GM19395 (cell line): ENCODE data around the gene THAP9.
"Not testable (repeated sequence)": the region's sequence is repeated elsewhere in the genome, so short reads cannot be mapped to it uniquely, and the experiment has no call there.

Experiments
- ATAC-seq: cut with Tn5 transposase; IDR thresholded peaks from one replicate; pipeline ENCODE4 v1.9.1; 2021; ENCODE audit warnings: mild to moderate bottlenecking, moderate library complexity; ENCODE audit not compliant: unreplicated experiment

THAP9 gene, protein sequence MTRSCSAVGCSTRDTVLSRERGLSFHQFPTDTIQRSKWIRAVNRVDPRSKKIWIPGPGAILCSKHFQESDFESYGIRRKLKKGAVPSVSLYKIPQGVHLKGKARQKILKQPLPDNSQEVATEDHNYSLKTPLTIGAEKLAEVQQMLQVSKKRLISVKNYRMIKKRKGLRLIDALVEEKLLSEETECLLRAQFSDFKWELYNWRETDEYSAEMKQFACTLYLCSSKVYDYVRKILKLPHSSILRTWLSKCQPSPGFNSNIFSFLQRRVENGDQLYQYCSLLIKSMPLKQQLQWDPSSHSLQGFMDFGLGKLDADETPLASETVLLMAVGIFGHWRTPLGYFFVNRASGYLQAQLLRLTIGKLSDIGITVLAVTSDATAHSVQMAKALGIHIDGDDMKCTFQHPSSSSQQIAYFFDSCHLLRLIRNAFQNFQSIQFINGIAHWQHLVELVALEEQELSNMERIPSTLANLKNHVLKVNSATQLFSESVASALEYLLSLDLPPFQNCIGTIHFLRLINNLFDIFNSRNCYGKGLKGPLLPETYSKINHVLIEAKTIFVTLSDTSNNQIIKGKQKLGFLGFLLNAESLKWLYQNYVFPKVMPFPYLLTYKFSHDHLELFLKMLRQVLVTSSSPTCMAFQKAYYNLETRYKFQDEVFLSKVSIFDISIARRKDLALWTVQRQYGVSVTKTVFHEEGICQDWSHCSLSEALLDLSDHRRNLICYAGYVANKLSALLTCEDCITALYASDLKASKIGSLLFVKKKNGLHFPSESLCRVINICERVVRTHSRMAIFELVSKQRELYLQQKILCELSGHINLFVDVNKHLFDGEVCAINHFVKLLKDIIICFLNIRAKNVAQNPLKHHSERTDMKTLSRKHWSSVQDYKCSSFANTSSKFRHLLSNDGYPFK

DNA sequence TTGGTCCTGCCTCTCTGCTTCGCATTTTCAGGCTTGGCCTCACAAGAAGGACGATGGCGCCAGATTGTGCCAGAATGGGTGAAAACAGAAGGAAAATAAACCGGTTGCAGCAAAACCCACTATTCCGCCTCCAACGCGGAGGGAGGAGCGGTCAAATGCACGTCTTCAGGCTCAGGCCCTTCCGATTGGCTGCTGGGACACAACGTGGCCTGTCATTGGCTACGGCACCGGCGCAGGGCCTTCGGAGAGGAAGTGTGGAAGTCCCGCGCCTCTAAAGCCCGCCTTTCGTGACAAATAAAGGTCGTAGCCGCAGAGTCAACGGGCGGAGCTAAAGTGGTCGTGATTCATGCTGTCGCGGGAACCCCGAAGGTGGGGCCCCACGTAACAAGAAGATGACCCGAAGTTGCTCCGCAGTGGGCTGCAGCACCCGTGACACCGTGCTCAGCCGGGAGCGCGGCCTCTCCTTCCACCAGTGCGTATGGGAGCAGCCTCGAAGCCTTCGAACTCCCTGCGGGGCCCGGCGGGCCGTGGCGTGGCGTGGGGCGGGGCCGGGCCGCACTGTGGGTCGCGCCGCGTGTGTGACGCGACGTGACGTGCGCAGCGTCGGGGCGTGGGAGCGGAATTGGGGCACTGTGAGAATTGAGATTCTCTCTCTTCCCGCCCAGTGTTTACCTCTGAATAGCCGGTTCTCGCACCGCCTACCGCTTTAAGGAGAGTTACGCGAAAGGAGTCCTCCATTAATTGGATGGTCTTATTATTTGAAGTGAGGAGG lies at the start of gene THAP9:
THAP9 (plus strand) TSS at position 325 of the 772 bp plus-strand sequence; CDS start at position 393, 68 bp downstream.
- peak; percentile 92 for ATAC-seq

DNA sequence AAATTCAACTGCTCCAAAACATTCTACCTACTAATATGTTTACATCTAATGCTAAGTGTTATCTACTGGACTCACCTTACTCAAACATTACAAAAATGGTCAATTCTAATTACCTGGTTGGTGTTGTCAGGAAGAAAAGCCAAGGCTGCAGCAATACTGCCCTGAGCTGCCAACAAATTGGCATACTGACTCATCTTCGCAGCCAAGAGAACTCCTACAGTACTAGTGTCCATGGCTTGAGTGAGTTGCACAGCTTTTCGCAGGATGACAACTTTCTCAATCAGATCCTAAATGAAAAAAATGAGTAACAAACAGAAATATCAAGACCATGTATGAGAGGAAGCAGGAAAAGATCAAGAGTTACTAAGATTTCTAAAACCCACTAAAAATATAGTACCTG lies 49.2 kb upstream of the THAP9 start:
- no peak for ATAC-seq

DNA sequence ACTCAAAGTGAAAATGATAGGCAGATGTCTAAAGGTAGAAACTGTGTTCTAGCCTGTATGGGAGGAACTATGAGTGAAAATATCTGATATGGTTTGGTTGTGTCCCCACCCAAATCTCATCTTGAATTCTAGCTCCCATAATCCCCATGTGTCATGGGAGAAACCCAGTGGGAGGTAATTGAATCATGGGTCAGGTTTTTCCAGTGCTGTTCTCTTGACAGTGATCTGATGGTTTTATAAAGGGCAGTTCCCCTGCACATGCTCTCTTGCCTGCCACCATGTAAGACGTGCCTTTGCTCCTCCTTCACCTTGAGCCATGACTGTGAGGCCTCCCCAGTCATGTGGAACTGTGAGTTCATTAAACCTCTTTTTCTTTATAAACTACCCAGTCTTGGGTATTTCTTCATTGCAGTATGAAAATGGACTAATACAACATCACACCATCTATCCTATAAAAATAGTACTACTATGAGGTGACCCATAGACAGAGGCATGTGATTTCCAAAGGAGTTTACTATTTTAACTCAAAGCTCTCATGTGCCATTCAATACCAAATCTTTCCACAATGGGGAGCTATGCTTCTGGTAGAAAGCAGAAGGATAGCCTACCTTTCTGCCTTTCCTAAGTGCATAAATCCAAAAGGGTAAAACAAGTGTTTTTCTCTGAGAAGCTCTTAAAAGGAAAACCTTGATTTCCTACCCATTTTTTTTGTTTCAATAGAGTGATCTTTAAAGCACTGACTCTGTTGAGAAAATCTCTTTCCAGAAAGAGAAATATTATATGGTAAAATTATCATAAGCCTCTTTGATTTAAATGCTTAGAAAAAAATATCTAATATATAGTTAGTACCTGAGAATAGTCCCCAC lies 48.4 kb upstream of the THAP9 start:
- ATAC-seq = no peak

DNA sequence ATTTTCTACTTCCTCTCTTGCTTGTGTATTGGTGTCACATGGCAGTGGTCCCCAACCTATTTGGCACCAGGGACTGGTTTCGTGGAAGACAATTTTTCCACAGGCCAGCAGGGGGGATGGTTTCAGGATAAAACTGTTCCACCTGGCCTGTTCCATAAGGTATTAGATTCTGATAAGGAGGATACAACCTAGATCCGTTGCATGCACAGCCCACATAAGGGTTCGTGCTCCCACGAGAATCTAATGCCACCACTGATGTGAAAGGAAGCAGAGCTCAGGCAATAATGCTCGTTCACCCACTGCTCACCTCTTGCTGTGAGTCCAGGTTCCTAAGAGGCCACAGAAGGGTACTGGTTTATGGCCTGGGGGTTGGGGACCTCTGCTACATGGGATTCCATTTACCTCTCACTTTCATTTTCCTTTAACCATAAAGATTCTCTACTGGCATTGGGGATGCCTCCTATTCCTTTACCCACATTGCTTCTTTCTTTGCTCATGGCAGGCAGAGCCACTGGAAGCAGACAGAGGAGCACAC lies 47.7 kb upstream of the THAP9 start:
- no peak for ATAC-seq

DNA sequence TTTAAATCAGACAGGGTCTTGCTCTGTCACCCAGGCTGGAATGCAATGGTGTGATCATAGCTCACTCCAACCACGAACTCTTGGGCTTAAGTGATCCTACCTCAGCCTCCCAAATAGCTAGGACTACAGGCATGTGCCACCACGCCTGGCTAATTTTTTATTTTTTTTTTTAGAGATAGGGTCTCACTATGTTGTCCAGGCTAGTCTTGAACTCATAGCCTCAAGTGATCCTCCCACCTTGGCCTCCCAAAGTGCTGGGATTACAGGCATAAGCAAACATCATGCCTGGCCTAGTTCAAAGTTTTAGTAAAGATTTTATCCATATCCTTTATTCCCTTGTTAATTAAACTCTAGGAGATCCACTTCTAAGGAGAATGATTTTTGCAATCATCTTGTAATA lies 40.0 kb upstream of the THAP9 start:
- ATAC-seq = not testable (repeated sequence)

DNA sequence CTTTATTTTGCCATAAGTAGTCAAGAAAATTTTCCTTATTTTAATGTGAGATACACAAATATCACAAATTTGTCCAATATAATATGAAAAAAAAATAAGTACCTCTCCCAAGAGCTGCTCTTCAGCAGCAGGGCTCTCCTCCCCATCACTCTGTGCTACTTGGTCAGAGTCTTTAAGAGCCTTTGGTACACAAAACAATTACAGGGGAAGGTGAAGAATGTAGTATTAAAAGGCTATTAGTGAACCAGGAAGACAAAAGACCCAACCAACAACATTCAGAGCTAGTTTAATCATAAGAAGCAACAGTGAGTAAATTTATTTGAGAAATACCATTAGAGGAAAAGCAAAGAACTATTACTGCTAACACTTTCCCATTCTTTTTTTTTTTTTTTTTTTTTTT lies 39.0 kb upstream of the THAP9 start:
- no peak for ATAC-seq

DNA sequence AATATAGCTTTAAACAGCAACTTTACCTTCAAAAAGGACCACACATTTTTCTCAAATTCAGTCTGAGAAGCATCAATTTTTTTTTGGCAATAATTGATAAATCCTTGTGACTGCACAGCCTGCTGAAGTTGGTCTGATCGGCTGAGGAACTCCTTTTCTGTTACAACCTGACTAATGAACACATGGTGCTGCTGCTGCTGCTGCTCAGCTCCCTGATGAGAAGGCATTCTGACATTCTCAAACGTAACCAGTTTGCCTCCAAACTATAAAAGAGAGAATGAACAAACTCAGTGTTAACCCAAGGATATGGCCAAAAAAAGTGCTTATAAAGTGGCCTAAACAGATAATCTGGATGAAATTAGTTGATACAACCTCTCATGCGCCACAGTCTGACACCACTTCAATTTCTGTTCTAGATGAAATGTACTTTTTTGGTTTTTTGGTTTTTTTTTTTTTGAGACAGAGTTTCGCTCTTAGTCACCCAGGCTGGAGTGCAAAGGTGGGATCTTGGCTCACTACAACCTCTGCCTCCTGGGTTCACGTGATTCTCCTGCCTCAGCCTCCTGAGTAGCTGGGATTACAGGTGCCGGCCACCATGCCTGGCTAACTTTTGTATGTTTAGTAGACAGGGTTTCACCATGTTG lies 36.1 kb upstream of the THAP9 start:
- no peak for ATAC-seq

DNA sequence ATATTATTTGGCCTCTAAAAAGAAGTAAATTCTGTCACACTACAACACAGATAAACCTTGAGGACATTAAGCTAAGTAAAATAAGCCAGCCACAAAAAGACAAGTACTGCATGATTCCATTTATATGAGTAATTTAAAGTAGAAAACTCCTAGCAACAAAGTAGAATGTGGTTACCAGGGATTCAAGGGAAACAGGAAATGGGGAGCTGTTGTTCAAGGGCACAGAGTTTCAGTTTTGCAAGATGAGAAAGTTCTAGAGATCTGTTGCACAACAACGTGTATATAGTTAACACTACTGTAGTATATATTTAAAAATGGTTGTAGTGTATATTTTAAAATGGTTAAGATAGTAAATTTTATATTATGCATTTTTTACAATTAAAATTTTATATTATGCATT lies 34.9 kb upstream of the THAP9 start:
- ATAC-seq = no peak

DNA sequence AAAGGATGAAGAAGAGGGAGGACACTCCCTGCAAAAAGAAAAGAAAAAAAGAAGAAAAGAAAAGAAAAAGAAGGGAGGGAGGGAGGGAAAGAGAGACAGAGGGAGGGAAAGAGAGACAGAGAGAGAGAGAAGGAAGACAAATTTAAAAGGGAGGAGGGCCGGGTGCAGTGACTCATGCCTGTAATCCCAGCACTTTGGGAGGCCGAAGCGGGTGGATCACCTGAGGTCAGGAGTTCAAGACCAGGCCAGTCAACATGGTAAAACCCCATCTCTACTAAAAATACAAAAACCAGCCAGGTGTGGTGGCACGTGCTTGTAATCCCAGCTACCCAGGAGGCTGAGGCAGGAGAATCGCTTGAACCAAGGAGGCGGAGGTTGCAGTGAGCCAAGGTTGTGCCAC lies 34.5 kb upstream of the THAP9 start:
- not testable (repeated sequence) for ATAC-seq

DNA sequence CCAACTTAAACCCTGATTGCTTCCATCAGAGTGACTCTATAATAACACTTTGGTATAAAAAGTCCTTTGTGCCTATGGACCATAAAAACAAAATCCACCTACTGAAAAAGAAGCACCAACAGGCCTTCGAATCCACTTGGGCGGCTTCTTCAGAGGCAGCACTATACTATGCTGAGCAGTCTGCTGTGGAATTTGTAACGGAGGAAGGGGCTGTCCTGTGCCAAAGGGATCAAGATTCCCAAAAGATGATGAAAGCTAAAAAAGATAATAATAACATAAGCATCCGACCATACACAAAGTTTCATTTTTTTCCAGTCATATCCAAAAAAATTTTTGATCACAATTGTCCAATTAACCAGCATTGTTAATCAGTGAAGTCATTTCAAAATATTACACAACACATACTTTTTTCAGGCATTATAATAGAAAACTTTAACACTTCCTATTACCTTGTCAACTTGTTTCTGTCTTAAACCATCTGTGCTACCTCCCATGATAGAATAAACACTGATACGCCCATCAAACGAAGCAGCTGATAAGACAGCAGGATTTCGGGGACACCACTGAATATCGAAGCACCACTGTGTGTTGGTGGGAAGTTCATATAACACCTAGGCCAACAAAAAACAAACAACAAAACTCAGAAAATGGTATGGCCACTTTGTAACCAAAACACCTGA lies 33.7 kb upstream of the THAP9 start:
- no peak for ATAC-seq

DNA sequence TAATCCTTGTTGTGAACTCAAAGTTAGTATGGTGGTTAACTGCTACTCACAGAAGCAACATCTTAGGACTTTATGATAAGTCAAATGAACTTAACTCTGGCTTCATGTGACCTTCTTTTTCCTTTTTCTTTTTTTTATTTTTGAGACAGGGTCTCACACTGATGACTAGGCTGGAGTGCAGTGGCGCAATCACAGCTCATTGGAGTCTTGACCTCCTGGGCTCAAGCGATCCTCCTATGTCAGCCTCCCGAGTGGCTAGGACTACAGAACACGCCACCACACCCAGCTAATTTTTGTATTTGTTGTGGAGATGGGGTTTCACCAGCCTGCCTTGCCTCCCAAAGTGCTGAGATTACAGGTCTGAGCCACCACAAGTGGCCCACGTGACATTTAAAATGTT lies 32.0 kb upstream of the THAP9 start:
- ATAC-seq = no peak

DNA sequence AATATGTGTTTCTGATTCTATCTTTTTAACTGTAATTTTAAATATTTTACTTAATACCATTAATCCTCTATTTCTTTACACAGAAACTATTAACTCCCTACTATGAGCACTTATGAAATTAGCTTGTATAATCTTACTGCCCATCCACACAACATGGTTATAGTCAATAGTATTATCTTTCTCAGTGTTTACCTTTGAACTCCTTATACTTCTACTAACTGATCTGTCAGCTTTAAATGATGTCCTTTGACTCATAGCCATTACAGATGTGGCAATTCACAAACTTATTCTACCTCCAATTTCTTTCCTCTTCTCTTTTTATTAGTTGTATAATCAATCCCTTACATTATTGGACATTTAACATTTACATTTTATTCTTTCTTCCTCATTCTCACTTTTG lies 15.1 kb upstream of the THAP9 start:
- no peak for ATAC-seq

DNA sequence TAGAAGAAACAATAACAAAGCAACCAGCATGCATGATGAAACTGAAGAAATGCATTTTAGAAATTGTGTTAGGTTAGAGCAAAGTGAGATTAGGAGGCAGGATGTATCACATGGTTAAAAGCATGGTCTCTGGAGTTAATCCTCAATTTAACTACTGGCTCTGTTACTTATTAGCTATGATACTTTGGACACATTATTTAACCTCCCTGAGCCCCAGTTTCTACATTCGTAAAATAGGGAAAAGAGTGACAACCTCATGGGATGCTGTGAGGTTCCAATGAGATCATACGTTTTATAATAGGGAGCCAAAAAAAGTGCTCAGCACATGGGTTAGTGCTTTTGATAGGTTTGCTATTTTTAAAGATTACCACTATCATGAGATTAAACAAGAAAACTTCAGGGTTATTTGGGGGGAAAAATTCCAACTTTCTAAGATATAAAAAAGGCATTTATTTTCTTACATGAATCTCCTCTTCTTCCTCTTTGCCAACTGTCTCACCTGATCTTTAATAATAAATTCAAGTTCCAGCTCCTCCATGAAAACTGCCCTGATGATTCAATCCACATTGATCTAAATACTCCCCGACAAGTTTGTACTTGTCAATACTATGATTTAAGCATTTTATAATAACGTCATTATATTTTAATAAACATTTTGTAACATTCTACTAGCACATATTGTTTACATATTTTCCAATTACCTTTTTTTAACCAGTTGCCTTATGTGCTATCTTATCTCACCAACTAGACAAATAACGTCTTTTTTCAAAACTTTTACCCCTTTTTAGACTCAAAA lies 14.2 kb upstream of the THAP9 start:
- ATAC-seq = no peak

DNA sequence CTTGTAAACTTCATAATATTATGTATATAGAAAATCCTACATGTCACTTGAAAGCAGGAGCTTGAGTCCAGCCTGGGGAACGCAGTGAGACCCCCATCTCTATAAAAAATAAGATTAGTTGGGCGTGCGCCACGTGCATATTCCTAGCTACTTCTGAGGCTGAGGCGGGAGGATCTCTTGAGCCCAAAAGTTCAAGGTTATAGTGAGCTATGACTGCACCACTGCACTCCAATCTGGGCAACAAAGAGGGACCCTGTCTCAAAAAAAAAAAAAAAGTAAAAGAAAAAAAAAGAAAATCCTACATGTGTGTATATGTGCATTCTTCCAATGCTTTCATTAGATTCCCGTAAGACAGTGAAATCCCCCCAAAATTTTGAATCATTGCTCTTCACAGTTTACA lies 11.2 kb upstream of the THAP9 start:
- no peak for ATAC-seq

DNA sequence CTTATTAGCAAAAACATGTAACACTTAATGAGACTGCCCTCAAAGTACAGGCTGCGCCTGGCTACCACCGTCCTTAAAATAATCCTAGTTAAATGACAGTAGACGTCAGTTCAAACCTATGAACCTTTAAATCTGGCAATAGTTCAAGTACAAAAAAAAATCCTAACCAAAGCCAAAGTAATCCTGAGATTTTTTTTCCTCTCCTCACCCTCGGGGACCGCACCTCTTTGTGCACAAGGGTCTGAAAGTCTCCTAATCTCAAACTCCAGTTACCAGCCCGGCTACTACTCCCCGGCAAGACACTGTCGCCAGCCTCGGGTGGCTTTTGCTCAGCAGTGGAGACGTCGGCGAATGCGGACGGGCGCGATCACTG lies 10.0 kb upstream of the THAP9 start:
- ATAC-seq = peak; percentile 4

DNA sequence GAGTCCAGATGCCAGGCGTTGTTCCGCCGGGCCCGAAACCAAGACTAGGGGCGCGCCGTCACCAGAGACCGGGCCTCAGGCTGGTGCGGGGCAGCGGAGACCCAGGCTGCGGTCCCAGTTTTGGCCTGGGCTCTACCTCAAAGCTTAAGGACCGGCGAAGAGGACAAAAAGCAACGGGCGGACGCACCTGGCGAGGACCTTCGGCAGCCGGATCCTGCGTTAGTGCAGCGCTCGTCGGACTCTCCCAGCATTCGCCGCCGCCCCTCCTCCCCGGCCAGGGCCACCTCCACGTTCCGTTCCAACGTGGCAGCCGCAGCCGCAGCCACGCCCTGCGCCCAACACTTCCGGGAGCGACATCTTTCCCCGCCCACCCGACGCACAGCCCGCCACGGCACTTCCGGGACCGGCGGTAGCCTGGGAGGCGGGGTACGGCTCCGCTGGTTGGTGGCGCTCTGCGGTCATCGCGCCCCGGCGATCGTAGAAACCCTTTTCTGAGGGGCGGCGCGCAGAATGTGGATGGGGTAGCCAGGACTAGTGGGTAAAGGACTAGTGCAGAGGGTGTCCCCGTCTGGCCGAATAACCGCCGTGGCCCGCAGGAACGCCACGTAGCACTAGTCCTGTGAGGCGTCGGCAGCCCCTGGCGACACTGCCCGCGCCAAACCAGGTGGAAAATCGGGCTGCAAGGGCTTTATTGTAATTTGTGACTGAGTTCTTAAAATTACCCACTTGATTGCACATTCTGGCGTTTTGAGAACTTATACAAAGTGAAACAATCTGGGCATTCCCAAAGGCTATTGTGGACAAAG lies 9.4 kb upstream of the THAP9 start, which contains the start of gene SEC31A:
SEC31A (minus strand) TSS at position 253 of the 806 bp plus-strand sequence. CDS start 9,217 bp downstream, outside the sequence.
- ATAC-seq = peak; percentile 85
